Measurements from ENCODE around the gene ZNF254. TPM values are rescaled to one million over a fixed set of nuclear protein-coding genes. Genes with fewer than 3 reads are reported as not detected.
"Not testable (repeated sequence)": the region's sequence is repeated elsewhere in the genome, so short reads cannot be mapped to it uniquely, and the experiment has no call there.

The ZNF254 gene
- total and polyA plus RNA-seq, 2 of the 4 experiments (the other 2 are of a cell fraction): 4.4 to 8.8 TPM

- BruUV-seq (replicated peaks); H3K9me1 ChIP-seq (ENCODE audit: insufficient read depth, low read length); H2AK5ac ChIP-seq (ENCODE audit: low read depth, low read length); ATAC-seq (ENCODE audit: low read depth); H3K23ac ChIP-seq (ENCODE audit: low read depth, low read length); H3K9me3 ChIP-seq (ENCODE audit: control insufficient read depth, insufficient read depth, low read length); H3K9ac ChIP-seq (ENCODE audit: low read depth, low read length); H3K27ac ChIP-seq (ENCODE audit: insufficient read depth, low read length); H2AK9ac ChIP-seq (replicated peaks; ENCODE audit: low read depth, low read length, poor library complexity); CTCF ChIA-PET; H3K4ac ChIP-seq (ENCODE audit: low read depth, low read length); H3K4me3 ChIP-seq (ENCODE audit: insufficient read depth, low read depth, low read length); H2BK5ac ChIP-seq (ENCODE audit: low read depth, low read length, poor library complexity, severe bottlenecking); H3K27me3 ChIP-seq (ENCODE audit: control insufficient read depth, insufficient read depth, low read length); H3K4me2 ChIP-seq (ENCODE audit: low read depth, low read length); DNase-seq; H3K18ac ChIP-seq (ENCODE audit: low read depth, low read length); H4K5ac ChIP-seq (ENCODE audit: low read depth, low read length); H4K91ac ChIP-seq (ENCODE audit: insufficient read depth, low read depth, low read length); H2BK20ac ChIP-seq (ENCODE audit: low read depth, low read length); POLR2A ChIA-PET (ENCODE audit: unreplicated experiment); H3K56ac ChIP-seq (ENCODE audit: extremely low read depth, insufficient read depth, low read length); intact Hi-C loops (cut with micrococcal nuclease); H2BK15ac ChIP-seq (ENCODE audit: low read depth, low read length); H3K14ac ChIP-seq (replicated peaks; ENCODE audit: low read depth, low read length); H2AFZ ChIP-seq (replicated peaks; ENCODE audit: low read length, poor library complexity); H4K8ac ChIP-seq (ENCODE audit: low read depth in 2 of 2, low read length in 2 of 2); H4K20me1 ChIP-seq (ENCODE audit: insufficient read depth, low read length); H3K4me1 ChIP-seq (ENCODE audit: control insufficient read depth, insufficient read depth, low read length); dilution Hi-C loops (cut with HindIII; ENCODE audit: low sequenced_read_pairs, unreplicated experiment); H2BK120ac ChIP-seq (ENCODE audit: low read depth, low read length): not testable (repeated sequence)
- in situ Hi-C loops (cut with MboI; ENCODE audit: low sequenced_read_pairs): loop anchor here (25.0 kb wide), 1 partner anchor 779 kb away; the partner anchor contains the start of gene ZNF724
- Histone ChIP-seq H3K79me1 (ENCODE audit: low read depth in 1 of 2, low read length in 2 of 2) (peaks cover 16 to 22% of the 10 kb centered on the region in 2 experiments), H3K36me3 (ENCODE audit: control insufficient read depth, insufficient read depth, low read length) (peaks cover 26% of the 10 kb centered on the region)
- WGBS, 2 experiments (ENCODE audit: extremely low coverage in 2 of 2, insufficient read length in 1 of 2): no CpG with 5 or more reads among the region's 32 CpGs
Observed at GRCh38 chr19:24041326-24041725, 45.7 kb upstream of the ZNF254 start.

Data from IMR-90 (cell line).